Neutrophil (primary cell): ENCODE results near the gene CRYBA1.
A peak's percentile ranks its signal among the peaks of the same experiment; 100 is the strongest.

ENCODE experiments used
- H3K27ac ChIP-seq: fragments of 200-600 bp; sonication (generic); 2 replicates; pipeline ENCODE4 v1.5.1; 2016; ENCODE audit warnings: mild to moderate bottlenecking, moderate library complexity
- H3K27me3 ChIP-seq: fragments of 200-600 bp; sonication (generic); 2 replicates; pipeline ENCODE4 v1.6.0; 2016; ENCODE audit warnings: mild to moderate bottlenecking
- H3K36me3 ChIP-seq: fragments of 200-600 bp; sonication (generic); 2 replicates; pipeline ENCODE4 v1.5.1; 2017
- H3K4me1 ChIP-seq, 2 experiments: fragments of 200-600 bp in 1 of 2; sonication (generic) in 1 of 2; 1 replicate in 1 of 2; 2 replicates in 1 of 2; pipeline versions ENCODE4 v1.5.1 to v1.6.1; 2013 to 2016; ENCODE audit warnings: low read depth in 1 of 2, low read length in 1 of 2, mild to moderate bottlenecking in 1 of 2, moderate library complexity in 1 of 2; ENCODE audit not compliant: control insufficient read depth in 1 of 2, insufficient read depth in 1 of 2
- H3K4me3 ChIP-seq, 2 experiments: fragments of 200-600 bp in 1 of 2; sonication (generic) in 1 of 2; 1 replicate in 1 of 2; 2 replicates in 1 of 2; pipeline ENCODE4 v1.5.1; 2013 to 2016; ENCODE audit warnings: low read depth in 1 of 2, low read length in 1 of 2, mild to moderate bottlenecking in 1 of 2, moderate library complexity in 1 of 2
- H3K9me3 ChIP-seq: fragments of 200-600 bp; sonication (generic); 2 replicates; pipeline ENCODE4 v1.5.1; 2016
- TF ChIP-seq, protein P1 (sequence below): fragments of 200-600 bp; sonication (generic); IDR thresholded peaks from 2 replicates; pipeline ENCODE4 v1.5.1; 2016; ENCODE audit warnings: antibody characterized with exemption

Gene CRYBA1

DNA sequence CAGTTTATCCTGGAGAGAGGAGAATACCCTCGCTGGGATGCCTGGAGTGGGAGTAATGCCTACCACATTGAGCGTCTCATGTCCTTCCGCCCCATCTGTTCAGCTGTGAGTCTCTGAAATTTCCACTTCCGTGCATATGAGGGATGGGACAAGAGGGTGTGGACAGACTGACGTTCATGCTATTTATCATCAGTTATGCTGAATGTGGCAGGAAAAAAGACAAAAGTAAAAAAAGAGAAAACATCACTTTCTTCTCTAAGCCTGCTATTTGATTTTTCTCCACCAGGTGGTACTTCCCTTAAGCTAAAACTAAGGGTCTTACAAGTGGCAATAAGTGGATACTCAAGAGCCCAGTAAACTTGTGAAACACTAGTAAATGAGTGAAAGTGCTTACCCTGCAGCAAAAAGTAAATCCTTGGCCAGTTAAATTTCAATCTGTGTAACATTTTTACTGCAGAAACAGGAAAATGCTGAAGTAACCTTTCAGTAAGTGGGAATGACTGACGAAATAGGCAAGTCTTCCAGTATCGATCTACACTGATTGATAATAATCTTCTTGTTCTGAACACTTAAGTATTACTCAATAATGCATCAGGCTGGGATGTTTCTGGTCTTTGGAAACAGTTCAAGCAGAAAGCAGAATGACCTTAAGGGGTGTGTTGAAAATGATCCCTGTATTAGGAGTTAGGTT lies 5.6 kb downstream of the CRYBA1 start:
- H3K27me3 ChIP-seq = no peaks in the 10 kb centered on the region
- TF ChIP-seq, protein P1, sequence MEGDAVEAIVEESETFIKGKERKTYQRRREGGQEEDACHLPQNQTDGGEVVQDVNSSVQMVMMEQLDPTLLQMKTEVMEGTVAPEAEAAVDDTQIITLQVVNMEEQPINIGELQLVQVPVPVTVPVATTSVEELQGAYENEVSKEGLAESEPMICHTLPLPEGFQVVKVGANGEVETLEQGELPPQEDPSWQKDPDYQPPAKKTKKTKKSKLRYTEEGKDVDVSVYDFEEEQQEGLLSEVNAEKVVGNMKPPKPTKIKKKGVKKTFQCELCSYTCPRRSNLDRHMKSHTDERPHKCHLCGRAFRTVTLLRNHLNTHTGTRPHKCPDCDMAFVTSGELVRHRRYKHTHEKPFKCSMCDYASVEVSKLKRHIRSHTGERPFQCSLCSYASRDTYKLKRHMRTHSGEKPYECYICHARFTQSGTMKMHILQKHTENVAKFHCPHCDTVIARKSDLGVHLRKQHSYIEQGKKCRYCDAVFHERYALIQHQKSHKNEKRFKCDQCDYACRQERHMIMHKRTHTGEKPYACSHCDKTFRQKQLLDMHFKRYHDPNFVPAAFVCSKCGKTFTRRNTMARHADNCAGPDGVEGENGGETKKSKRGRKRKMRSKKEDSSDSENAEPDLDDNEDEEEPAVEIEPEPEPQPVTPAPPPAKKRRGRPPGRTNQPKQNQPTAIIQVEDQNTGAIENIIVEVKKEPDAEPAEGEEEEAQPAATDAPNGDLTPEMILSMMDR = no peak
- peaks cover 16% of the 10 kb centered on the region in 2 experiments for H3K4me1 ChIP-seq
- H3K4me3 ChIP-seq = no peak overlapping the region
- no peaks in the 10 kb centered on the region for H3K9me3 ChIP-seq
- H3K36me3 ChIP-seq = peaks cover 11% of the 10 kb centered on the region
- H3K27ac ChIP-seq = no peak overlapping the region

- peaks cover 11% of the 10 kb centered on the region for H3K36me3 ChIP-seq
- H3K4me3 ChIP-seq = no peak overlapping the region
- H3K27me3 ChIP-seq = no peaks in the 10 kb centered on the region
- H3K27ac ChIP-seq = no peak overlapping the region
- peaks cover 21 to 22% of the 10 kb centered on the region in 2 experiments for H3K4me1 ChIP-seq
- no peaks in the 10 kb centered on the region for H3K9me3 ChIP-seq
- TF ChIP-seq, protein P1 = no peak
Observed at GRCh38 chr17:29253037-29253436, 6.4 kb downstream of the CRYBA1 start.

- TF ChIP-seq, protein P1 = no peak
- Histone ChIP-seq H3K36me3 (peaks cover 37% of the 10 kb centered on the region), H3K27me3 (no peaks in the 10 kb centered on the region), H3K9me3 (no peaks in the 10 kb centered on the region), H3K4me3 (no peak overlapping the region), H3K27ac (peak overlapping the region; percentile 61), H3K4me1 (peaks cover 26 to 27% of the 10 kb centered on the region in 2 experiments)
Observed at GRCh38 chr17:29255926-29256522, 9.4 kb downstream of the CRYBA1 start.

DNA sequence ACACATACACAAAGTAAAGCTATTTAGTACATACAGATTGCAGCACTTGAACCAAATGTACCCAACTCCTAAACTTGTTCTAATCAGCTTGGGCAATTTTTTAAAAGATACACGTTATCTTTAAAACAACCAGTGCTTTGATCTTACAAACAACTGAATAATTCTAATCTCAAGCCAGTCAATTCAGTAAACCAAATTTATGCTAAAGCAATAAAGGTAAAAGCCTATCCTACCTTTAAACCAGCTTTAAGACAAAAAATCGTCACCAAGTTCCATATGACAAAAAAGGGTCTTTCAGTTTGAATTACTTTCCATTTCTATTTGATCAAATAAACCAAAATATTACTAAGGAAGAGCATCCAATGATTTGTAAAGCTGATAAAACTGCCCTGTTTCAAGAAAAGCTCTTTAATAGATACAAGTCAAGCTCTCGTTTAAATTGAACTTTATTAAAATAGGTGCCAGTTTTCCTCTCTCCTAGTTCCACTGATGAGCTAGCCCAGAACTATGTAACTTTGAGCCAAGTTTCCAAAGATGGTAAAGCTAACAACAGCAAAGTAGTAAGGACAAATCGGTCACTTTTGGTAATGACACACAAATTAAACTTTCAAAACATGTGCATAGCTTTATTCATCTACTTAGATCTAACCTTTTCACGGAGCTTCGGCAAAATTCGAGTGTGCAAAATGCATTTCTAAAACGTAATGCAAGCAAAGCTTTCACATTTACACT lies 10.2 kb downstream of the CRYBA1 start:
- Histone ChIP-seq H3K9me3 (no peaks in the 10 kb centered on the region), H3K4me1 (peaks cover 26 to 27% of the 10 kb centered on the region in 2 experiments), H3K36me3 (peaks cover 46% of the 10 kb centered on the region), H3K27ac (no peak overlapping the region), H3K4me3 (no peak overlapping the region), H3K27me3 (no peaks in the 10 kb centered on the region)
- TF ChIP-seq, protein P1 = no peak

DNA sequence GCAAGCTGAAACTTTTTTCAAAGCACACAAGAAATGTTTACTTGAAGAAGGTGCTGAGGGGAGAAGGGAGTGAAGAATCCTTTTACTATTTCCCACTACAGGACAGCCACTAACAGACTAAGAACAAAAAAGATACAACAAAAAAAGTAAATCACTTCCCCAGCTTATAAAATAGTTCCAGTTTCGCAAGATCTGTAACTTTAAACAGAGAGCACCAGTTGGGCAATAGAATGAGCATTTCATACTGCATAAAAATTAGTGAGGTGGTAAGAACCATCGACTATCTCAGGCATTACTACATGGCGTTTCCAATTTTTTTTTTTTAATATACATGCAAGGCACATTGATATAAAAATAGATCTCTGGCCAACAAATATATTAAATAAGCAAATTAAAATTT lies 11.1 kb downstream of the CRYBA1 start:
- Histone ChIP-seq H3K27ac (no peak overlapping the region), H3K4me3 (no peak overlapping the region), H3K9me3 (no peaks in the 10 kb centered on the region), H3K27me3 (no peaks in the 10 kb centered on the region), H3K36me3 (peaks cover 53% of the 10 kb centered on the region), H3K4me1 (peaks cover 26 to 27% of the 10 kb centered on the region in 2 experiments)
- TF ChIP-seq, protein P1 = no peak
